B cell (primary cell): Measurements from ENCODE around the gene ZNF750. TPM values are rescaled to one million over a fixed set of nuclear protein-coding genes. Genes with fewer than 3 reads are reported as not detected.

ENCODE experiments used
- ATAC-seq: fragments of 200-7000 bp; cut with Tn5 transposase; one replicate; pipeline ENCODE4 v1.10.0; 2021; ENCODE audit warnings: low read depth, mild to moderate bottlenecking, moderate number of reproducible peaks, moderate library complexity
- CTCF ChIA-PET: fragments of 350-600 bp; sonication (Branson Sonifier 250); formaldehyde crosslinking; loops from one replicate; lab custom pipeline; 2021; ENCODE audit warnings: antibody characterized with exemption, inconsistent platforms; lab: Charles Lee
- POLR2A ChIA-PET: fragments of 350-600 bp; sonication (Branson Sonifier 250); formaldehyde crosslinking; loops from one replicate; lab custom pipeline; 2021; ENCODE audit warnings: antibody characterized with exemption; lab: Charles Lee
- DNase-seq: peaks from one replicate; pipeline ENCODE4 v3.0.0; 2013
- H2AFZ ChIP-seq: 2 replicates; pipeline ENCODE4 v1.6.1; 2012; ENCODE audit warnings: mild to moderate bottlenecking, low read depth, low read length; ENCODE audit not compliant: insufficient read depth, poor library complexity, severe bottlenecking
- H3K27ac ChIP-seq, 2 donors: 1 replicate in 1 of 2; 2 replicates in 1 of 2; pipeline ENCODE4 v1.5.1; 2012 to 2013; ENCODE audit warnings: low read length in 2 of 2, mild to moderate bottlenecking in 2 of 2, moderate library complexity in 1 of 2
- H3K27me3 ChIP-seq, 4 experiments: fragments of 200-600 bp in 1 of 4; sonication (generic) in 1 of 4; replicated peaks in 1 of 4; 1 replicate in 2 of 4; 2 replicates in 2 of 4; pipeline versions ENCODE4 v1.6.1 to v1.7.0; 2013 to 2016; ENCODE audit warnings: low read length in 3 of 4, mild to moderate bottlenecking in 2 of 4, mixed read lengths in 1 of 4, moderate library complexity in 1 of 4; ENCODE audit not compliant: insufficient read depth in 4 of 4, control insufficient read depth in 3 of 4; ENCODE audit errors: control extremely low read depth in 1 of 4
- H3K36me3 ChIP-seq, 2 experiments: replicated peaks in 1 of 2; 1 replicate in 1 of 2; 2 replicates in 1 of 2; pipeline versions ENCODE4 v1.6.1 to v1.7.1; 2013; ENCODE audit warnings: low read length in 1 of 2; ENCODE audit not compliant: insufficient read depth in 2 of 2, control insufficient read depth in 1 of 2; ENCODE audit errors: control extremely low read depth in 1 of 2, extremely low read depth in 1 of 2
- H3K4me1 ChIP-seq, 2 donors: fragments of 200-600 bp in 1 of 2; sonication (generic) in 1 of 2; 1 replicate in 1 of 2; 2 replicates in 1 of 2; pipeline versions ENCODE4 v1.5.1 to v1.6.1; 2013 to 2017; ENCODE audit warnings: low read length in 2 of 2; ENCODE audit not compliant: control insufficient read depth in 2 of 2, insufficient read depth in 2 of 2
- H3K4me2 ChIP-seq: replicated peaks from 2 replicates; pipeline ENCODE3; 2012; ENCODE audit warnings: mild to moderate bottlenecking, low read depth, low read length; ENCODE audit not compliant: poor library complexity, severe bottlenecking
- H3K4me3 ChIP-seq, 5 experiments: fragments of 200-600 bp in 1 of 5; sonication (generic) in 1 of 5; 1 replicate in 3 of 5; 2 replicates in 2 of 5; pipeline versions ENCODE4 v1.5.1 to v1.7.0; 2011 to 2016; ENCODE audit warnings: low read length in 4 of 5, mild to moderate bottlenecking in 4 of 5, low read depth in 2 of 5, control low read depth in 1 of 5, moderate library complexity in 1 of 5; ENCODE audit not compliant: insufficient read depth in 1 of 5; ENCODE audit errors: control extremely low read depth in 1 of 5, extremely low read depth in 1 of 5
- H3K79me2 ChIP-seq: fragments of 200-600 bp; sonication (generic); one replicate; pipeline ENCODE4 v1.6.0; 2016; ENCODE audit warnings: low read length; ENCODE audit not compliant: control insufficient read depth, insufficient read depth
- H3K9ac ChIP-seq: fragments of 200-600 bp; sonication (generic); 2 replicates; pipeline ENCODE4 v1.6.1; 2017; ENCODE audit warnings: mild to moderate bottlenecking, low read length, moderate library complexity
- H3K9me3 ChIP-seq, 3 donors: one replicate each; pipeline versions ENCODE4 v1.6.1 to v1.7.1; 2013; ENCODE audit warnings: low read length in 2 of 3; ENCODE audit not compliant: control insufficient read depth in 2 of 3, insufficient read depth in 1 of 3; ENCODE audit errors: control extremely low read depth in 1 of 3
- H4K20me1 ChIP-seq: 2 replicates; pipeline ENCODE4 v1.6.0; 2012; ENCODE audit warnings: mild to moderate bottlenecking, low read length; ENCODE audit not compliant: insufficient read depth, control insufficient read depth, poor library complexity, severe bottlenecking
- H3K27ac Mint-ChIP-seq: one replicate; pipeline ENCODE4 v1.8.0; 2021; ENCODE audit warnings: mixed read lengths
- H3K27me3 Mint-ChIP-seq: one replicate; pipeline ENCODE4 v1.8.0; 2021; ENCODE audit warnings: mixed read lengths
- H3K4me1 Mint-ChIP-seq: one replicate; pipeline ENCODE4 v1.8.0; 2021; ENCODE audit warnings: mixed read lengths
- H3K4me3 Mint-ChIP-seq: one replicate; pipeline ENCODE4 v1.8.0; 2021; ENCODE audit warnings: mixed read lengths
- H3K9me3 Mint-ChIP-seq: one replicate; pipeline ENCODE4 v1.8.0; 2022; ENCODE audit warnings: mixed read lengths; ENCODE audit not compliant: insufficient read depth
- CTCF ChIP-seq: fragments of 200-600 bp; IDR thresholded peaks from one replicate; pipeline ENCODE4 v1.8.0; 2022; ENCODE audit warnings: antibody characterized with exemption, mild to moderate bottlenecking
- EZH2 ChIP-seq: IDR thresholded peaks from 2 replicates; pipeline ENCODE4 v1.6.1; 2012; ENCODE audit warnings: borderline replicate concordance, low read depth, mild to moderate bottlenecking, moderate library complexity, low read length; ENCODE audit not compliant: insufficient read depth, poor library complexity, severe bottlenecking
- WGBS: methylation state at CpG from one replicate; pipeline ENCODE4 v1.1.5; 2013; ENCODE audit warnings: missing lambda C conversion rate; ENCODE audit not compliant: insufficient coverage; 5-methylcytosine and 5-hydroxymethylcytosine counted together
- intact Hi-C: fragments of 100-400 bp; cut with micrococcal nuclease; formaldehyde crosslinking; loops from one replicate; pipeline ENCODE4 v1.10.0; 2022
- polyA plus RNA-seq: library from polyadenylated mRNA; depleted of rRNA; stranded (reverse); fragments of >200 nt; gene quantifications from 2 replicates; pipeline ENCODE4 v1.2.3, GENCODE V29; 2012
- total RNA-seq, 2 donors: library from RNA; stranded (reverse); fragments of 120-200 nt in 1 of 2; gene quantifications; 1 replicate in 1 of 2; 2 replicates in 1 of 2; pipeline versions ENCODE4 v1.2.3 to v1.2.4, GENCODE V29; 2013 to 2022

The ZNF750 gene
- total and polyA plus RNA-seq, 2 donors (not counting 1 experiment from before 2014, with no cell fraction given): not detected

- CTCF ChIA-PET: interaction anchor here (1.1 kb wide), 1 partner anchor 58 kb away, joined by 3 read pairs; no protein-coding TSS in a partner anchor
- Histone ChIP-seq H3K9me3 (no peaks in the 10 kb centered on the region), H3K27me3 (no peaks in the 10 kb centered on the region), H3K27ac (no peak overlapping the region), H4K20me1 (no peaks in the 10 kb centered on the region), H3K4me1 (no peaks in the 10 kb centered on the region), H2AFZ (no peak overlapping the region), H3K79me2 (no peaks in the 10 kb centered on the region), H3K4me3 (no peak overlapping the region), H3K9ac (no peak overlapping the region), H3K36me3 (no peaks in the 10 kb centered on the region), H3K4me2 (no peak overlapping the region)
- no peak for TF ChIP-seq EZH2
- Mint-ChIP-seq H3K9me3 (no peaks in the 10 kb centered on the region), H3K4me1 (no peaks in the 10 kb centered on the region), H3K27me3 (no peaks in the 10 kb centered on the region), H3K27ac (no peak overlapping the region), H3K4me3 (no peak overlapping the region)
- POLR2A ChIA-PET: interaction anchor here (0.7 kb wide), 1 partner anchor 34 kb away, joined by 5 read pairs; no protein-coding TSS in a partner anchor
- WGBS: 100% methylated on average over 9 of the region's 12 CpGs
- no peak for DNase-seq
- no peak for ATAC-seq
- intact Hi-C loops: no loop called here
These were observed 609 bp upstream of the ZNF750 start for GRCh38 chr17:82840431-82840831.

- CTCF ChIA-PET: interaction anchor here (0.7 to 2.7 kb wide), 2 partner anchors 23 to 25 kb away, joined by 3 to 11 read pairs; no protein-coding TSS in a partner anchor
- no peaks in the 10 kb centered on the region for H4K20me1 ChIP-seq
- Mint-ChIP-seq H3K4me3 (no peak overlapping the region), H3K27ac (no peak overlapping the region), H3K4me1 (no peaks in the 10 kb centered on the region), H3K9me3 (no peaks in the 10 kb centered on the region), H3K27me3 (no peaks in the 10 kb centered on the region)
- H3K27me3 ChIP-seq: no peaks in the 10 kb centered on the region
- H3K4me1 ChIP-seq: no peaks in the 10 kb centered on the region
- no peaks in the 10 kb centered on the region for H3K36me3 ChIP-seq
- no peak for DNase-seq
- POLR2A ChIA-PET: interaction anchor here (0.7 kb wide), 1 partner anchor 18 kb away, joined by 3 read pairs; no protein-coding TSS in a partner anchor
- no peak overlapping the region for H3K4me3 ChIP-seq
- H3K4me2 ChIP-seq: no peak overlapping the region
- H3K79me2 ChIP-seq: no peaks in the 10 kb centered on the region
- no peak for ATAC-seq
- TF ChIP-seq EZH2 (no peak), CTCF (no peak)
- no peak overlapping the region for H3K27ac ChIP-seq
- 99% methylated on average over 14 of the region's 17 CpGs for WGBS
- intact Hi-C loops: no loop called here
- H3K9ac ChIP-seq: no peak overlapping the region
- H3K9me3 ChIP-seq: no peaks in the 10 kb centered on the region
- H2AFZ ChIP-seq: no peak overlapping the region
These were observed 1.3 kb downstream of the ZNF750 start for GRCh38 chr17:82838386-82839063.
